PC-3 (cell line): ENCODE measurements around the gene TEX12.

ENCODE experiments used
- EZH2 ChIP-seq: fragments of 300-600 bp; sonication (generic); IDR thresholded peaks from one replicate; pipeline ENCODE4 v1.6.1; 2017; ENCODE audit warnings: antibody characterized with exemption, mild to moderate bottlenecking, low read length; ENCODE audit not compliant: unreplicated experiment
- EZH2phosphoT487 ChIP-seq: fragments of 300-600 bp; sonication (generic); IDR thresholded peaks from 2 replicates; pipeline ENCODE4 v1.6.1; 2018; ENCODE audit warnings: mild to moderate bottlenecking, antibody characterized with exemption, low read length, borderline replicate concordance
- TF ChIP-seq, protein P1 (sequence below): fragments of 300-600 bp; sonication (generic); conservative IDR thresholded peaks from 2 replicates; pipeline ENCODE4 v1.5.1; 2017; ENCODE audit warnings: antibody characterized with exemption, low read depth, mild to moderate bottlenecking, low read length

DNA sequence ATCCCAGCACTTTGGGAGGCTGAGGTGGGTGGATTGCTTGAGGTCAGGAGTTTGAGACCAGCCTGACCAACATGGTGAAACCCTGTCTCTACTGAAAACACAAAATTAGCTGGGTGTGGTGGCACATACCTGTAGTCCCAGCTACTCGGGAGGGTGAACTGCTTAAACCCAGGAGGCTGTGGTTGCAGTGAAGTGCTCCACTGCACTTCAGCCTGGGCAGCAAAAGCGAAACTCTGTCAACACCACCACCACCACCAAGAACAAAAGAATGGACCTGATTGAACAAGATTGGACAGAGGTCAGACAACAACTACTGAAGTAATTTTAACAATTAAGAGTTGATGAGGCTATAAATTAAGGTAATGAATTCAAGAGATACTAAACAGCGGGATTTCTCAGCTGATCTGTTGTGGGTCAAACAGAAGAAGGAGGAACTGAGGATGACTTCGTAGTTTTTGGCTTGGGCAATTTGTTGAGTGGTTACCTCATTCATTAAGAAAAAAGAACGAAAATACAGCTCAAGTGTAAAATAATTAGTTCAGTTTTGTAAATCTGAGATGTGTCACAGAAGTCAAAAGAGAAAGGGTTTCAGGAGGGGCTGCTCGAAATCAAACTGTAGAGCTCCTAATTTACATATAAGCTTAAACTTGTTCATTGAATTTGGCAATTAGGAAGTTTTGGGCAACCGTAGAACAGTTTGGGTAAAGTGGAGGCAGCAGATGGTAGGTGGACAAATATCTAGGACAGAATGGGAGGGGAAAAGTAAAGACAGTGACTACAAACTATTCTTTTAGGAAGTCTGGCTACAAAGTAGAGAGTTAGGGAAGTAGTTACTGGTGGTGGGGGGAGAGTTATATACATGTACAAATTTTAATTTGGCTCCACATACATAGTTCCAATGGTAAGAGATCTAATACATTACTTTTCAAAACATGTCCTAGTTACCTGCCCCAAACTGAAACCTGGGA, 7.8 kb upstream of the TEX12 start:
- TF ChIP-seq, protein P1, sequence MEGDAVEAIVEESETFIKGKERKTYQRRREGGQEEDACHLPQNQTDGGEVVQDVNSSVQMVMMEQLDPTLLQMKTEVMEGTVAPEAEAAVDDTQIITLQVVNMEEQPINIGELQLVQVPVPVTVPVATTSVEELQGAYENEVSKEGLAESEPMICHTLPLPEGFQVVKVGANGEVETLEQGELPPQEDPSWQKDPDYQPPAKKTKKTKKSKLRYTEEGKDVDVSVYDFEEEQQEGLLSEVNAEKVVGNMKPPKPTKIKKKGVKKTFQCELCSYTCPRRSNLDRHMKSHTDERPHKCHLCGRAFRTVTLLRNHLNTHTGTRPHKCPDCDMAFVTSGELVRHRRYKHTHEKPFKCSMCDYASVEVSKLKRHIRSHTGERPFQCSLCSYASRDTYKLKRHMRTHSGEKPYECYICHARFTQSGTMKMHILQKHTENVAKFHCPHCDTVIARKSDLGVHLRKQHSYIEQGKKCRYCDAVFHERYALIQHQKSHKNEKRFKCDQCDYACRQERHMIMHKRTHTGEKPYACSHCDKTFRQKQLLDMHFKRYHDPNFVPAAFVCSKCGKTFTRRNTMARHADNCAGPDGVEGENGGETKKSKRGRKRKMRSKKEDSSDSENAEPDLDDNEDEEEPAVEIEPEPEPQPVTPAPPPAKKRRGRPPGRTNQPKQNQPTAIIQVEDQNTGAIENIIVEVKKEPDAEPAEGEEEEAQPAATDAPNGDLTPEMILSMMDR: no peak
- TF ChIP-seq EZH2 (no peak), EZH2phosphoT487 (no peak)
